ENCODE data around the gene RAF1.
"Not testable (repeated sequence)": the region's sequence is repeated elsewhere in the genome, so short reads cannot be mapped to it uniquely, and the experiment has no call there.

RAF1 gene

DNA sequence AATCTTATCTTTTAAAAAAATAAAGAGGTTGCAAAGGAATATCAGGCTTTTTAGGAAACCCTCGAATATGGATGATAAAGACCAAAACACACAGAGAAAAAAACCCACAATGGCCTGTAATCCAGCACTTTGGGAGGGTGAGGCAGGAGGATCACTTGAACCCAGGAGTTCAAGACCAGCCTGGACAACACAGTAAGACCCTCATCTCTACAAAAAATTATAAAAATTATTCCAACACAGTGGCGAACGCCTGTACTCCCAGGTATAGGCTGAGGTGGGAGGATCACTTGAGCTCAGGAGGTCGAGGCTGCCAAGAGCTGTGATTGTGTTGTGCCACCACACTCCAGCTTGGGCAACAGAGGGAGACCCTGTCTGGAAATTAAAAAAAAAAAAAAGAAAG lies 30.8 kb downstream of the RAF1 start:
- no peak for DNase-seq

DNA sequence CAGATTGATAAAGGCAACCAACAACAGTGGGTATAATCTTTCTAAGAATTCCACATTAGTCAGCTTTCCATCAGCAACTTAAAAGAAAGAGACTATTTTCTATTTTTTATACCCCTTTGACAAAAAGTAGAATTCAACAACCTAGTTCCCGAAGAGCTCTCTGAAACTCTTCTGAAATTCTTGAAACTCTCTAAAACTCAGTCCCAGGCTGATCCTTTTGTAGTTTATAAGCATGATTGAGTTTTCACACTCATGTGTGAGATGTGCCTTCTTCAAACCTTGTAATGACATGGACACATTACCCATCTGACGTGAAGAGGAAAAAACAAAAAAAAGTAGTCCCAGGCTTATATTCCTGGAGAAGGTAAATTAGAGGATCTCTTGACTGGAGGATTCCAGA lies 31.4 kb downstream of the RAF1 start:
- DNase-seq = no peak

DNA sequence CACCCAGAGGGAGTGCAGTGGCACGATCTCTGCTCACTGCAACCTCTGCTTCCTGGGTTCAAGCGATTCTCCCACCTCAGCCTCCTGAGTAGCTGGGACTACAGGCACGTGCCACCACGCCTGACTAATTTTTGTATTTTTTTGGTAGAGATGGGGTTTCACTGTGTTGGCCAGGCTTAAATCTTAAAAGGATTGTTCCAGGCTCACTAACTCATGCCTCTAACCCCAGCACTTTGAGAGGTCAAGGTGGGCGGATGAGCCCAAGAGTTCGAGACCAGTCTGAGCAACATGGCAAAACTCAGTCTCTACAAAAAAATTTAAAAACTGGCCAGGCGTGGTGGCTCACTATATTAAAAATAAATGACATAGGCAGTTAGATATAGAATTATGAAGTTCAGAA lies 33.1 kb downstream of the RAF1 start:
- DNase-seq = not testable (repeated sequence)

DNA sequence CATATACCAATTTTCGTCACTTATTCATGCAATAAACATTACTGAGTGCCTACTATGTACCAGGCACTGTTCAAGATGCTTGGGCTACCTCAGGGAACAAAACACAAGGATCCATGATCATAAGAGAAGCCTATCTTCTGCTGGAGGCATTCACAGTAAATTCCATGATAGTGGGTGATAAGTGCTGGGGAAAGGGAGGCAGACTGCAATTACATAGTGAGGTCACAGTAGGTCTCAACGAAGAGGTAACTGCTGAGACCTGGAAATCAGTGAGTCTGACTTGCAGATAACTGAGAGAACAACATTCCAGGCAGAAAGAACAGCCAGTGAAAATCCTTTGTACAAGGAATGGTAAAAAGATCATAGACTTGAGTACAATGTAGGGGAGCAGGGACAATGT lies 33.6 kb downstream of the RAF1 start:
- no peak for DNase-seq

DNA sequence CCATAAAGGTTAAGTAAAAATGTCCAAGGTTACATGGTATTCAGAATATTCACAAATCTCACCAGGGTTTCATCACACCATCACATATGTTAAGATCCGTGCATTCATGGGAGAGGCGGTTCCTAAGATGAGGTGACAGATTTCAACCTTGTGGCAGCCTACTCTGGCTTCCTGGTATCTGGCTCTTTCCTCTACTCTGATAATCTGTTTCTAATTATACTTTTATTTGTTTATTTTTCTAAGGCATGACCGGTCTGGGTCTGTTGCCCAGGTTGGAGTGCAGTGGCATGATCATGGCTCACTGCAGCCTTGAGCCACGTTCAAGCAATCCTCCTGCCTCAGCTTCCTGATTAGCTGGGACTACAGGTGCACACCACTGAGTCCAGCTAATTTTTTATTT lies 34.4 kb downstream of the RAF1 start:
- DNase-seq = peak in 1 of 2 experiments; percentile 28

DNA sequence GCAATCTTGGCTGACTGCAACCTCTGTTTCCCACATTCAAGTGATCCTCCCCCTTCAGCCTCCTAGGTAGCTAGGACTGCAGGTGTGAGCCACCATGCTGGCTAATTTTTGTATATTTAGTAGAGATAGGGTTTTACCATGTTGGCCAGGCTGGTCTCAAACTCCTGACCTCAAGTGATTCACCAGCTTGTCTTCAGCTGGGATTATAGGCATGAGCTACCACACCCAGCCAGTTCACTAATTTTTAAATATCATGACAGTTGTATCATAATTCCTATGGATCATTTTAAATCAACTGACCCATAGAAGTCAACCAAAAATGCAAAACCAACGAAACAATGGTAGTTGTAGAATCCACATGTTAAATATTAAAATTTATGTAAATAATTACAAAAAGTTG lies 35.1 kb downstream of the RAF1 start:
- DNase-seq = peak in 1 of 2 experiments; percentile 10

DNA sequence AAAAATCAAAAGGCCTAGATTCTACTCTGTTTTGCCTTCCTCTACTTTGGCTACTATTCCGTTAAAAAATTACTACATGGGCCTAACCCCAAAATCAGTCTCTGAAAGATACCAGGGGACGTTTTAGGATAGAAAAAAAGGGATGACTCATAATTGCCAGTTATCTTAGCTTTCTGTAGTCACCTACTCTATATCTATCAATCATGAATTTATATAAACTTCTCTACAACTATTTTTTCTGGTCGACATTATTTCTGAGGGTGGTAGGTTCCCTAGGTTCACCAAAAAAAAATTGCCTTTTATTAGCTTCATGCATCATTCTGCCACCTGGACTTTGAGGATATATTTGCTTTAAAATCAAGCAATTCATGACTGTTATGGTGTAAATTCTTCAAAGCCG lies 36.5 kb downstream of the RAF1 start:
- no peak for DNase-seq

DNA sequence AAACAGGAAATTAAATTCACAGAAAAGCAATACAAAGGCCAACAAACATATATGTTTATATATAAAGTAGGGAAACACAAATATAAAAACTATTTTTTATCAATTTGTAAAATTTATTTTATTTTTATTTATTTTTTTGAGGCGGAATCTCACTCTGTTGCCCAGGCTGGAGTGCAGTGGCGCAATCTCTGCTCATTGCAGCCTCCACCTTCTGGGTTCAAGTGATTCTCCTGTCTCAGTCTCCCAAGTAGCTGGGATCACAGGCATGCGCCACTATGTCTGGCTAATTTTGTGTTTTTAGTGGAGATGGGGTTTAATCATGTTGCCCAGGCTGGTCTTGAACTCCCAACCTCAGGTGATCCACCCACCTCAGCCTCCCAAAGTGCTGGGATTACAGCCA lies 39.0 kb downstream of the RAF1 start:
- not testable (repeated sequence) for DNase-seq

DNA sequence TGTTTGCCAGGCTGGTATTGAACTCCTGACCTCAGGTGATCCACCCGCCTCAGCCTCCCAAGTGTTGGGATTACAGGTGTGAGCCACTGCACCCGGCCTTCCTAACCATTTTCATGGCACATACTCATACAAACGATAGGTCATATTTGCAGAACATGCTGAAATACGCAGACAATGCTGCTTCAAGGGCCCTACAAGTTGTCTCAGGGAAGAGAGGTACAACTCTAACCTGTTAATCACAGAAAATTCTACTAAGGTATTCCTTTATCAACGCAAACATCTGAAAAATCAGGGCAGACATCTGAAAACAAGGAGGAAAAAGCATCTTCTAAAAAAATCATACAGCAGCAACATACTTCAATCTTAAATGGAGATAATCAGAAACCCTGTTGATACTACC lies 39.9 kb downstream of the RAF1 start:
- no peak for DNase-seq

DNA sequence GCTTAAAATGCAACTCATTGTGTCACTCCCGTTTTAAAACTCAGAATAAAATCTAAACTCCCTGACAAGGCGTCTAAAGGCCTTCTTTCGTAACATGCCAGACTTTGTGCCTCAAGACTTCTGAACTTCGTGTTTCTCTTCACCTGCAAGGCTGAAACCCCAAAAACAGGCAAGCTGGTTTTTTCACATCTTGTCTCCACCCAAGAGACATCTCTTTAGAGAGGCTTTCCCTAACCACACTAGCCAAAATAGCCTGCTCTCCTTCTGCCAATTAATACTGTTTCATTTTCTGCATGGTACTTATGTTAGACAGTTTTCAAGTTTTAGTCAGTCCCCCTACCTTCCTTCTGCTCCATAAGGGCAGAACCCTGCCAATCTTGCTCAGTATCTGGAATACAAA lies 41.6 kb downstream of the RAF1 start:
- no peak for DNase-seq

DNA sequence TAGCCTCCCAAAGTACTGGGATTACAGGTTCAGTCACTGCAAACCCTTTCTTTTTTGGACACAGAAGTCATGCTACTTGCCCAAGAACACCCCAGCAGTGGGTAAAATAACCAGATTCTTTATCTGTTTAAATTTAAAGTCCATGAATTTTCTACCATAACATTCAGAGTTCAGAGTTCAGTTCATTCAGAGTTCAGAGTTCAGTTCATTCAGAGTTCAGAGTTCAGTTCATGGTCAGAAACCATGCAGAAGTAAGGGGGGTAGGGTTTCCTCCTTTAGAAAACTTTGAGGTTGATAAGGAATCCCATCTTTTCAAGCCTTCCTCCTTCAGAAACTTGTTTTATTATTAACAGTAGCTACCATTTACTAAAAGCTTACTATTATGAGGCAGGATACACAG lies 43.2 kb downstream of the RAF1 start:
- no peak for DNase-seq

DNA sequence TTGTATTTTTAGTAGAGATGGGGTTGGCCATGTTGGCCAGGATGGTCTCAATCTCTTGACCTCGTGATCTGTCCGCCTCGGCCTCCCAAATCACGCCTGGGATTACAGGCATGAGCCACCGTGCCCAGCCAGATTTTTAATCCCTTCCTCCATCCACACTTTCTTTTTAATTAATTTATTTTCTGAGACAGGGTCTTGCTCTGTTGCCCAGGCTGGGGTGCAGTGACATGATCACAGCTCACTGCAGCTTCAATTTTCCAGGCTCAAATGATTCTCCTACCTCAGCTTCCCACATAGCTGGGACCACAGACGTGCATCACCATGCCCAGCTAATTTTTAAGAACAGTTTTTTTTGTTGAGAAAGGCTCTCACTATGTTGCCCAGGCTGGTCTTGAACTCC lies 43.6 kb downstream of the RAF1 start:
- no peak for DNase-seq

DNA sequence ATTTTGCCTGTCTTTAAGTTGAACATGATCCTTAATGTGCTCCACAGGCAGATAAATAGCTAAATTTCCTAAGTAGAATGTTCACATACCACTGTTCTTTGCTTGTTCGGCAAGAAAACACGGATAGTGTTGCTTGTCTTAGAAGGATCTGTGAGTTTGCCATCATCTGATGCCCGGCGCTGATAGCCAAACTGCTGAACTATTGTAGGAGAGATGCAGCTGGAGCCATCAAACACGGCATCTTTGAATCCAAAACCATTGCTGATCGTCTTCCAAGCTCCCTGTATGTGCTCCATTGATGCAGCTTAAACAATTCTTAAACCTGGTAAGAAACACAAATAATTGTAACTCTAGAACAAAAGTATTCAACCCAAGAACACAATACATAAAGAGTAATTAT lies 45.5 kb downstream of the RAF1 start:
- no peak for DNase-seq

DNA sequence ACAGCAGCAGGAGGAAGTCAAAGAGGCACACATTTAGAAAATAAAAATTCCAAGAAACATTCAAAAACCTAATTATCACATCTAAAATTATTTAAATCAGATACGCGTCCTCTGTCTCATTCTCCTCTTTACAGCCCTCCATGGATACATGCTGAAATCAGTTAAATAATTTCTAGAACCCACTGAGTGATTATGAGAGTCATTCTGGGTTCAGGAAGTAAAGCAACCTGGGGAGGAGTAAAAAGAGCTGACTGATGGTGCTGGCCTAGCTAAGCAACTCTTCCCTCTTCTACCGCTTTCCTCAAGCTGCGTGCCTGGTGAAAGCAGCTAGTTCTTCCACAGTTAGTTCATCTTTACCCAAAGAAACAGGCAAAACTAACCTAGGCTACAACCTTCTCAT lies 48.7 kb downstream of the RAF1 start:
- DNase-seq = no peak

DNA sequence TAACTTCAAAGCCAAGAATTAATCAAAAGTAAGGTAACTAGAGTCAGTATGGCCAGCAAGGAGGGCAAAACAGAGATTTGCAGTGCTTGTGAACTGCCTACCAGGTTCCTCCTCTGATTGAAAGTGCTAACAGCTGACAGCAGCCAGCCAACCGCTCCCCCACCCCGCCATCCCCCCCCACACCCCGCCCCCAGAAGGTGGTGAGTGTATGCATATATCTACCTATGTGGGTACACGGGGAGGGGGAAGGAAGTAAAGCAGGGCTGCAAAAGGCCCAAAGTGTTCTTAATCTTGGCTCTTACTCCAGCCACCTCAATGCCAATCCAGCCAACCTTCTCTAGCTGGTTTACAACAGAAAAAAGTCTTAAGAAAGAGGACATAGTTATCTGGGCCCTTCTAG lies 50.7 kb downstream of the RAF1 start:
- DNase-seq = no peak

DNA sequence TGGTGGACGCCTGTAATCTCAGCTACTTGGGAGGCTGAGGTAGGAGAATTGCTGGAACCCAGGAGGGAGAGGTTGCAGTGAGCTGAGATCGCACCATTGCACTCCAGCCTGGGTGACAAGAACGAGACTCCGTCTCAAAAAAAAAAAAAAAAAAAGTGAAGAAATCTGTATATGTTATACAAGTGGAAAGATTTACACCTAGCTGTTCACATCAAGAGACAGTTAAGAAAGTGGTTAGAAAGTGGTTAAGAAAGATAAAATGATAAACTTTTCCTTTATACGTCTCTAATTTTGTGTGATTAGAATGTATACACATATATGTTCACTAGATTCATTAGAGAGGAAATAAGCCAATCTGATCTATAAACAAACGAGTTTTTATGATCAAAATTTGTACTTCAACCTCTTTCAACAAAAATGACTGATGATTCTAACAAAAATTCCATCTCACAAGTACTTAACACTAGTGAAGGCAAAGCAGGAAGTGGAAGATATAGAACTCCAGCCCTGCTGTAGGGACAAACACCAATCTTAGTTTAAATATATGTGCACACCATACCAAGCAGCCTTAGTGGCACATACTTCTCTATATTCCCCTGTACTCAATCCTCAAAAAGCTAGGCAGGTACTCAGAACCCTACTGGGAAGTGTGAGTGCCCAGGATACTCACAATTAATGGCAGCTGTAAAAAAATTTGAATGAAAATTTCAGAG lies 51.2 kb downstream of the RAF1 start:
- DNase-seq = no peak

DNA sequence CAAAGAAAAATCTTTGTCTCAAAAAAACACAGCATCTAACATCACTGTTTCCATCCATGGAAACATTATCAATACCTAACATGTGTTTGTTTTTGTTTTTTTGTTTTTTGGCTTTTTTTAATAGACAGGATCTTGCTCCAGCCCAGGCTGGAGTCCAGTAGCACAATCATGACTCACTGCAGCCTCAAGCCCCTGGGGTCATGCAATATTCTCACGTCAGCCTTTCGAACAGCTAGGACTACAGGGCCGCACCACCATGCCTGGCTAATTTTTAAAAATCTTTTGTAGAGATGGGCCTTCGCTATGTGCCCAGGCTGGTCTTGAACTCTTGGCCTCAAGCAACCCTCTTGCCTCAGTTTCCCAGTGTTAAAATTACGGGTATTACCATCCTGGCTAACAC lies 52.8 kb downstream of the RAF1 start:
- DNase-seq = no peak

DNA sequence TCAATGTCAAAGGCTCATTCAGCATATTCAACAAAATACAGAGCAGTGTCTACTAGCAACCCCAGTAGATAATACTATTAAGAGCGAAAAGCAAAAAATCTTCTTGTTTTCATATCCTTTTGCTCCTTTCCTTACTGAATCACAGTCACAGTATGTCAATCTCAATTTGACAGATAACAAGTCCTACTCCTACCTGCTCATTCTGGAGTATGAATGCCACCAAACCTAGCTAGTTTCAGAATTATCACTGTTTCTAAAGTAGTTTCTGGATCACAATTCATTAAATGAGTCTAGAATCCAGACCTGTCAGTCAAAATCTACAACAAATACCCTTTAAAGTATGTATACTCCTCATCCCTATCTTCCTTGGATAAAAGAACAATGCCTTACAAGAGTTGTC lies 55.5 kb downstream of the RAF1 start:
- DNase-seq = no peak

DNA sequence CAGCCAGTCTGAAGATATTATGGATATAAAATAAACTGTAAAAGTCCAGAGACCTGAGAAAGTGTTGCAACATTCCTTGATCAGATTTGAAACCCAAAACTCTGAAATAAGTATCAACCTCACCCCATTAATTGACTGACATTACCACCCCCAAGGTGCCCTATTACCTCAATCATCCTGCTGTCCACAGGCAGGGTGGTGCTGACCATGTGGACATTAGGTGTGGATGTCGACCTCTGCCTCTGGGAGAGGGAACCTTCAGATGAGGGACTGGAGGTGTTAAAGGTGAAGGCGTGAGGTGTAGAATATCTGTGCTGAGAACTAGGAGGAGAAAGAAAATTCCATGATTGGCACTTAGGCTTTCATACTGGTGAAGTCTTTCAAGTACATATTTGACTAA lies 59.9 kb downstream of the RAF1 start:
- no peak for DNase-seq

DNA sequence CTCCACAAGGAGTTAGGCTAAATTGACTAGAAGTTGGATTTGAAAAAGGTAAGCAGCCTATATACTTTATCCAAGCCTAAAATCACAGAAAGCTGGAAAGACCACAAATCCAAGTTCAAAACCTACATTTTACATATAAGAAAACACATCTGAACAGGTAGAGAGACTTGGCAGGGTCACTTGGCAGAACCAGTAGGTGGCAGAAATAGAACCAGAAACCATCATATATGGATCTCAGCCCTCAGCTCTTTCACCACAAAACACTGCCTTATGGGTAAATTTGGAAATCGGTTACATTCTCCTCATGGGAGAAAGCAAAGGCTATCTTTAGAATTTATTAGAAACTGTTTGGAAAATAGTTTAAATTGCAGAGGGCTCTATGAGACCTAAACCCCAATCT lies 62.8 kb downstream of the RAF1 start:
- DNase-seq = no peak

DNA sequence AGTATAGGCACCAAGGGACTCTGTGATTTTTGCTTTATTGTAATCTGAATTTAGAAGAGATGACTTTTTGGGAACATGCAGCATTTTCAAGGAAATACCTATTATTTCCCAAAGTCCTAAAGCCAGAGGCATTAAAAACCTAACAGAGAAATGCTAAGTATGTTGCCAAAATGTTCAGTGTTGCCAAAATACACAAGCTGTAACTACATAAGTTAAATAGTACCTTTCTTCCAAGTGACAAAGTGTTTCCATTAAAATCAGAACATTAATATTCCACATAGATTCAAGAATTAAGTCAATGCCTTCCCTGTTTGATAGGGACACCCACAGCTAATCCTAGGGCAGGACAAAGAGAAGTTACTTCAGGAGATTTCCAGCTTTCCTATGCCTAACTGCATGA lies 65.0 kb downstream of the RAF1 start:
- no peak for DNase-seq

DNA sequence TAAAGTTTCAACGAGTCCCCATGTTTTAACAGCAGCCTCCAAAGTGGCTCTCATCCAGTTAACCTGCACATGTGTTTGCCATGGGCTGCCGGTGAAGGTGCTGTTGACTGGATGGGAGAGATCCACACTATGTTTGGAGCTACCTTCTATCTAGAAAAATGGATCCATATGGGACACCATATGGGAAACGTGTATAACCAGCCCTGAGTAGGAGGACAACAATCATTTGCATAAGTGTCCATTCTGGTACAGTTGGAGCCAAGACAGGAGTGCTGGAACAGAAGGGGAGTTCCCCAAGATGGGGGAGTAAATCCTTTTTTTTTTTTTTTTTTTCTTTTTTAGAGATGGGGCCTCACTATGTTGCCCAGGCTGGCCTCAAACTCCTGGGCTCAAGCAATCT lies 70.4 kb downstream of the RAF1 start:
- DNase-seq = no peak

DNA sequence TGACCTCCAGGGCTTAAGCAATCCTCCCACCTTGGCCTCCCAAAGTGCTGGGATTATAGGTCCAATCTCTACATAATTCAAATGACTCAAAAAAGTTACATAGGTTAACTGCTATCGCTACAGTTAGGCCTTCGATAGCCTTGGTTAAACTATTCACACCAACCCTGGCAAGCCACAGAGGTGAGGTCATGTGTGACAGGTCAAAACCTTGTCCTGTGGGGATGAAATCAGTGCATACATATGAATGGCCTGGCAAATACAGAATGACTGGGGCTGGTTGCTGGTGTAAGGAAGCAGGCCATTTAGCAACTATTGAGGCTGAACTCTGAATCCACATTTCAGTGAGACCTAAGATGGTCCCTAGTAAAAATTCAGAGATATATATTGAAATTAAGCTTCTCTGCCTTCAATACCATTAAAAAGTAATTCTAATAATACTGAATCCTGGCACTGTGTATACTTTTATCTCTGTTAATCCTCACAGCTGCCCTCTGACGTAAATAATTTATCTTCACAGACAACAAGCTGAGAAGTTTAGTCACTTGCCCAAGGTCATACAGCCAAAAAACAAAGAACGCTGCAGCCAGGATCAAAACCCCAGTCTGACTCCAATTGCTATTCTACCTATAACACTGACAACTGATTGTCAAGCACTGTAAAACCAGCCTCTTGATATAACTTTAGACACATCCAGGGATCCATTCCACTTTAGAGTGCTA lies 71.8 kb downstream of the RAF1 start:
- DNase-seq = no peak

DNA sequence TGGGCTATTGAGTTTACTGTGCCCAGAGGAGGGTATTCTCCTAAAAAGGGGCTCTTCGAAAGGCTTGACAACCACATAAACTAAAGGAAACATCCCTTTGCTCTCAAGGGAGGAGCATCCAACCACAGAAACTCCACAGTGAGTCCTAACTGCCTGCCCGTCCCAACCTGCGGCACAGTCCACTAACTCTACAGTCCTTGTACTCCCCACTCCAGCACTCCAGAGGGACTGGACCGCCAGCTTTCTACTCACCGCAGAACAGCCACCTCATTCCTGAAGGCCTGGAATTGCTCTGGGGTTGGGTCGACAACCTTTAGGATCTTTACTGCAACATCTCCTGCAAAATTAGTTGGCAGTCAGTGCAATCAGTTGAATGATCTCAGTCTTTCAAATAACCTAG lies 72.5 kb downstream of the RAF1 start:
- no peak for DNase-seq

DNA sequence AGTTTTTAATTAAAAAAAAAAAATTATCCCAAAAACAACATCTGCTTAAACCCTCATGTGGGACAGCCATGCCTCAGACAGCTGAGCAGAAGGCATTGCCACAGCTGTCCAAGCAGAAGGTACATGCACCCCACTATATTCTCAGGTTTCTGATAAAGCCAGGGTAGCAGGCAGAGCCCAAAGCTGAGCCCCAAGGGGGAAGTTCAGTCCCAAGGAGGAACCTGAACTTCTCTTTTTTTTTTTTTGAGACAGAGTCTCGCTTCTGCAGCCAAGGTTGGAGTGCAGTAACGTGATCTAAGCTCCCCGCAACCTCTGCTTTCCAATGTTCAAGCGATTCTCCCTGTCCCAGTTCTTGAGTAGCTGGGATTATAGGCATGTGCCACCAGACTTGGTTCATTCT lies 73.8 kb downstream of the RAF1 start:
- DNase-seq = no peak
